Head of caudate nucleus (tissue), 42 donors: ENCODE measurements around the gene TOMM40L.

Experiments
- DNase-seq, 42 donors: peaks; one replicate each; pipeline versions ENCODE4 v3.0.0 to v3.0.0-alpha.2; 2020 to 2021; ENCODE audit warnings: mixed read lengths in 7 of 42
- intact Hi-C: fragments of 100-400 bp; cut with DNase I; formaldehyde crosslinking; loops from one replicate; pipeline ENCODE4 v1.15.0; 2022

Gene TOMM40L

DNA sequence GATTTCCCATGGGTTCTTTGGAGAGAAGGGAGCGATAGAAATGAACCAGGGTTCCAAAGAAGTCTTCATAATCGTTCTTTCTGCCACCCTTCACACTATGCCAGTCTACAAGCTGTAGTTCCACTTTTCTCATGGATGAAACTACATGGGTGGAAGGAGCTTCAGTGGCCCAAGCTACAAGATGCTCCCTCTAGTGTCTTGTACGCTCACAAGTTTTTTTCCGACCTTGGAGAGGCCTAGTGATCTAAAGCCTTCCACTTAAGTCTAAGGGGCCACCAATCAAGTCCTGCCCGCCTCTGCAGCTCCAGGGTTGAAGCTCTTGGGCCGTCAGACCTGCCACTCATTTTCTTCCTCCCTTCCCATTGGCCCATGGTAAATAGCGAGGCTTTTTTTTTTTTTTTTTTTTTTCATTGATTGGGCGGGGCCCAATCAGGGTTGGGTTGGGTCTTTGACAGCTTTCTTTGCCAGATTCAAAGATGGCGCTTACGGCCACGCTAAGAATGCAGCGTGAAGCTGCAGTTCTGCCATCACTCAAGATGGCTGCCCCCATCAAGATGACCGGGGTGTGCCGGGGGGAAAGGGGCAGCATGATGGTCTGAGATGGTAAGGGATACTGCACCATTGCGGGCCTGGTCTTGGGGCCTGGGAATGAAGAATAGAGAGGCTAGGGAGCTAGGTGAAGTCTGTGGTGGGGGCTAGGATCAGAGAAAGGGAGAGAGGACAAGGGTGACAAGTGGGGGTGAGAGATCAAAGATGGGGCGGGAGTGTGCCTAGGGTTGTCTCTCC, at the start of gene TOMM40L:
Gene TOMM40L, plus strand, starts transcription at position 527 of the 786 bp plus-strand sequence. CDS start 430 bp downstream, outside the sequence.
- peak; percentile 82 to 98 (median 93) for DNase-seq
- intact Hi-C loops, result loop anchor here (2.0 to 5.0 kb wide), 4 partner anchors 23 to 162 kb away; partner anchors contain the start of genes NDUFS2 and SDHC

DNA sequence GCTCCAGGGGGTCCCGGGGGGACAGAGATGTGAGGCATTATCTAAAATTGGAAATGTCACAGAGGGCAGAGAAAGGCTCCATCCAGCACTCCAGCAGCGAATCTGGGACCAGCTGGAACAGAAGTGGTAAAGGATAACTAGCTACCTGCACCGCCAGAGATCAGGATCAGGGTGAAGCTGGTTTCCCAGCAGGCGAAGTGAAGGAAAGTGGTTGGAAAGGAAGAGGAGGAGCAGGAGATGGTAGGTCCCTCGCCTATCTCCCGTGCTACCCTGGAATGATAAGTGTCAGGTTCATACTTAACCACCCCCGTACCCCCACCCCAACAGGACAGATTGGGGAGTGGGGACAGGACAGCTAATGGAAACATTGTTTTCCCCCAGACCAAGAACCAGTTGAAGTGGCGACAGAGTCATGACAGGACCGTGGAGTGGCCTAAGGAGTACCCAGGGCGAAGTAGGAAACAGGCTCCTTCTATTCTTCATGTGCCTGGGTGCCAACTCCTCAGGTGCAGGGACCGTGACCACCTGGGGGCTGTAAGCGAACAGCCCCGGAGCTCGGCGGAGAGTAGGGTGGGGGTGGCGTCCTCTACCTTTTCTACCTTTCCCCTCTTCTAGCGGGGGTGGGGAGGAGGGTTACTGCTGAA, 49.3 kb upstream of the TOMM40L start:
- intact Hi-C loops, result no loop called here
- no peak for DNase-seq

DNA sequence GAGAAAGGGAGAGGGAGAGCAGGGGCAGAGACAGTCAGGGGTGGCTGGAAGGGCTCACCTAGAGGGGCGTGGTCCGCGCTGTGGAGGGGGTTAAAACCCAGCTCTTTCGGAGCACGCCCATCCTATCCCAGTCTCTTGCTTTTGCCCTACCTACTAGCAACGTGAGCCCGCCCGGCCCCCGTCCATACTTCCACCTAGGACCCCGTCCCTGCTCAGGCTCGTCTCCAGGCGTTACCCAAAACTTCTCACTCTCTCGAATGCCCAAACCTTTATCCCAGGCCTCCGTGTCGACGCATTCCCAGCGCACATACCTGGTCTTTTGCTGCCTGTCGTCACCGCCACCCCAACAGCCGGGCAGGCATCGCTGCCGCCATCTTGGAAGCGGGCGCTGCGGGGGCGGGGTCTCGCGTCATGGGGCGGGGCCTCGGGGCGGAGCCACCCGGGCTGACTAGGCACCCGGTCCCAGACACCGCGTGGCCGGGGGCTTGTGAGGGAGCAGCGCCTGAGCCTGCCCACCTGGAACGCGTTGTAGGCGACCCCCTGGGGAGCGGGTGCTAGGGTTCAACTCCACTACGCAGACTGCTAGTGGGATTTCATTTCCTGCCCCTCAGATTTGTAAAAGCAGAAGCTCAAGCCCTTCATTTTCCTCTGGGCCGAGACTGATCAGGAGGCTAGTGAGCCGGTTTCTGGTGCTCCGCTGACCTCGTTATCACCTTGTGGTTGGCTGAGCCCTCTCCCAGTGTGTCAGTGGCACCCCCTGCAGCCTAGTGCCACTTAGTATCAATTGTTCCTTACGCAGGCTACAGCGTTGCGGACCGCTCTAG, 48.5 kb upstream of the TOMM40L start, which contains the start of gene B4GALT3:
Gene B4GALT3, minus strand, starts transcription at position 396 of the 824 bp plus-strand sequence. CDS start 1,447 bp downstream, outside the sequence.
- intact Hi-C loops, result no loop called here
- peak; percentile 87 to 98 (median 94) for DNase-seq

DNA sequence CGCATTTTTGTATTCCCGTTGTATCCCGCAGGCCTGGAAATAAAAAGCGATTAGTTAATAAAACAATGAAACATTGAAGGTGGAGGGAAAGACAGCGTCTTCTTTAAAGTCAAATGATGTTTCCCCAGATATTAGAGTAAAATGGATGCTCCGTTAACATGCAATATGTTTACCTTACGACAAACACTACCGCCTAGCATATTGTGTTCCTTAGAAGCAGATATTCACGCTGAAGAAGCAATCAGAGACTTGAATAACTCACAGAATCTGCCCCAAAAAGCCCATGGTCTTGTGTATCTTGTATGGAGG, 48.0 kb upstream of the TOMM40L start:
- intact Hi-C loops, result no loop called here
- no peak for DNase-seq

DNA sequence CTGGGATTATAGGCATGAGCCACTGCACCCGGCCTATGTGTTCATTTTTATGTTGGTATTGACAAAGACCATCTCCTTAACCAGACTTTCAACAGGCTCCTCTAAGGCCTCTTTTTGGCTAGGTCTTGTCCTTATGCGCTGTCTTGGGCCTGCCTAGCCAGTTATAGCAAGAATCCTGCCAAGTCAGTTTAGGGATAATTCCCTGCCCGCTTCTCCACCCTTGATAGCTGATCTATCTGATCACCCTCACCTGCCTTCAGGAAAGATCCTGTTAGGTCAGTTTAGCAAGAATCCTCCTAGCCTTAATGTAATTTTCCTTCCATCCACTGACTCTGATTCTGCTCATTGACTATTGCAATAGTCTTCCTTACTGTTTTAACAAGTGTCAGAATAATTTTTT, 46.2 kb upstream of the TOMM40L start:
- DNase-seq, result no peak
- intact Hi-C loops, result no loop called here

DNA sequence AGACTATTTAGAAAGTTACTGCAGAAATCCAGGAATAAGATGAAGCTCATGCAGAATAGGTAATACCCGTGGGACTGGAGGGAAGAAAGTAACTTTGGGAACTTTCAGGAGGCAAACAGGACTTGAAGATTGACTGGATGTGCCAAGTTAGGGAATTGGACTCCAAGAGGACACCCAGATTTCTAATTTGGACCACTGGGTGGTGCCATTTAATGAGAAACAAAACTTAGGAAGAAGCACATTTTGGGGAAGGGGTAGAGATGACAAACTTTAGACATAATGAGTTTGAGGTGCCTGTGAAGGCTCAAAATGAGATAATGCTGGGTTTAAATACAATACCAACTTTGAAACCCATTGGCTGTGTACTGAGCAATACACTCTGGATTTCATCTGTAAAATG, 45.2 kb upstream of the TOMM40L start:
- intact Hi-C loops, result no loop called here
- no peak for DNase-seq

DNA sequence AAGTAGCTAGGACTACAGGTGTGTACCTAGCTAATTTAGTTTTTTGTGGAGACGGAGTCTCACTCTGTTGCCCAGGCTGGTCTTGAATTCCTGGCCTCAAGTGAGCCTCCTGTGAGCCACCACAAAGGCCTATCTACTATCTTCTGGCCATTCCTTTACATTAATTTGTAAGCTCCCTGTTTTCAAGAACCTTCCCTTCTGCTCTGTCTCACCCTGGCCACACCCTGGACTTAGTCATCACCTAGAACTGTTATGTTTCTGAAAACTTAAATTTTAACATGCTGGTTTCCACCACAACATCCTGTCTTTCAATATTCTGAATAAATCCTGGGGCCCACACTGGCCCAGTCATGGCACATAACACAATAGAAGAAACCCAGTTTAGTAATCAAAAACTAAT, 43.6 kb upstream of the TOMM40L start:
- no peak for DNase-seq
- intact Hi-C loops, result no loop called here

DNA sequence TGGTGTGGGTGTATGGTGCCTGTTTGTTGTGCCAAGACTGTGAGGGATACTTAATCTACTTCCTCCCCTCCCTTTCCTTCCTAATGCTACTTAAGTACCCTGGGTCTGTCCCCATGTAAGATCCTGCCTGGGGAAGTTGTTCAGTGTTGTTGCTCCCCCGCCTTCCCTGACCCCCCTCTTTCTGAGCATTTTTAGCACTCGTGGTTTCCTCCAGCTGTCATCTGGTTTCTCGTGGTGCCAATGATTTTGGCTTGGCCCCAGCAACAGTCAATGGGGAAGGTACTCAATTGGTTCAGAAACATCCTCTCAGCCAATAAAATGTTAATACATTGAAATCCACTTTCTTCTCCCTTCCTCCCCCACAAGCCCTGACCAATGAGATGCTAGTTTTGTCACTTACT, 40.6 kb upstream of the TOMM40L start:
- DNase-seq, result peak in 24 of 42 donors; percentile 37 to 73 (median 54)
- intact Hi-C loops, result no loop called here

DNA sequence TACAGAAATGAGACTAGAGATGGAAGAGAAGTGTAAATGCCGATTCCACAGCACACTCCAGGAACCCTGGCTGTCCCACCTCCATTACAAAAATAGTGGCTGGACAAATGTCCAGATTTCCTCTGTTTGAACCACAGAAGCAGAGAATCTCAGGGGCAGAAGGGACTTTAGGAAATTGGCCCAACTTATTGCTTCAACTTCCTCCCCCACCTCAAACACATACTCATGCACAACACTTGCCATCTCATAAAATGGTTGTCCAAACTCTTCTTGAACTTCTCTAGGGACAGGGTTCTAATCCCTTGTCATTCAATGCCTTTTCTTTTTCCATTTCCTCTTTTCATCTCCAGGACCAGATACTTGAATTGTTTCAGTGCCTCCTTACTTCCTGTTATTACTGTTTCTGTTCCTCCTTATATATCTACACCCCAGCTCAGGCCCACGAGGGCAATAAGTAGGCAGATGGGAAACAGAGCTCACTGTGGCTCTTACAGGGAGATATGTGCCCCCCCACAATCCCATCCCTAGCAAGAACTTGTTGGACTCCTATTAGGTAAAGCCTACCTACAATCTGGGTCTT, 40.0 kb upstream of the TOMM40L start:
- no peak for DNase-seq
- intact Hi-C loops, result no loop called here

DNA sequence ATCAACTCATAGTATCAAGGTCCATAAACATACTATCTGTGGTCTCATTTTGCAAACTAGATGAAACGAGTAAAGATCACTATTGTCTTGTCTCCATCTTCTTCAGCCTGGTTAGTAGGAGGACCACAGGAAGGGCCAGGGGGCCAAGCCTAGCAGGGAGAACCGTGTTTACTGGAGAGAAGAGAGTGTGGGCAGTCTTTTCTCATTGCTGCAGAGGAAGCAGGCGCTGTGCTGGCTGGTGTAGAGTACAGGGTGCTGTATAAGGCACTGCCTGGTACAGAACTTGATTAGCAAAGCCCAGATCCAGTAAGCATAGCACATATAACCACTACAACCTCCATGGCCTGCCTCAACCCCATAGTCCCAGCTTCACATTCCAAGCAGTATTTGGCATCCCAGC, 38.5 kb upstream of the TOMM40L start:
- intact Hi-C loops, result no loop called here
- DNase-seq, result peak in 1 of 42 donors; percentile 19

DNA sequence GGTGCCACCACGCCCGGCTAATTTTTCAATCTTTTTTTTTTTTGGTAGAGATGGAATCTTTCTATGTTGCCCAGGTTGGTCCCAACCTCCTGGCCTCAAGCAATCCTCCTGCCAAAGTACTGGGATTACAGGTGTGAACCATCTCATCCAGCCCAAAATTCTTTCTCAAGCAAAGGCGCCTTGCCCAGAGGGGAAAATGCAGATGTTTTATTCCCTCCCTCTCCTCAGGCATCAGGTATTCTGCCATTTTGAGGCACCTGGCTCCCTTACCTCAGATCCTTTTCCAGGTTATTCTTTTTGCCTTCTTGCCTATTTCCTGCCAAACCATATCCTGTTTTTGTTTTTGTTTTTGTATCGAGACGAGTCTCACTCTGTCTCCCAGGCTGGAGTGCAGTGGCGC, 37.5 kb upstream of the TOMM40L start:
- intact Hi-C loops, result no loop called here
- no peak for DNase-seq

DNA sequence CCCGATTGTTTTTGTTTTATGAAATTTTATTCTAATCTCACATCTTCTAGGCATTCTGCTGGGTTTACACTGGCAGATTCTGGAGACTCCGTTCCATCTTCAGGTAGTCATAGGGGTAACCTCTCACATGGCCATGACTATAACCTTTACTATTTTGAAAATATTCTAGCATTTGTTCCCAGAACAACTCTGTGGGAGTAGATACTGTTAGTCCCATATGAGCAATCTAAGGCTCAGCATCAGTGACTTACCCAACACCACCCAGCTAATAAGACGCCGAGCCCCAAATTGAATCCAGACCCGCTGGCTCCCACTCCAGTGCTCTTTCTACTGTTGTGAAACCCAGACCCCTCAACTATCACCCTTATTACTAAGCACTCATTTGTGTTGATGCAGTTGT, 36.8 kb upstream of the TOMM40L start:
- no peak for DNase-seq
- intact Hi-C loops, result no loop called here

DNA sequence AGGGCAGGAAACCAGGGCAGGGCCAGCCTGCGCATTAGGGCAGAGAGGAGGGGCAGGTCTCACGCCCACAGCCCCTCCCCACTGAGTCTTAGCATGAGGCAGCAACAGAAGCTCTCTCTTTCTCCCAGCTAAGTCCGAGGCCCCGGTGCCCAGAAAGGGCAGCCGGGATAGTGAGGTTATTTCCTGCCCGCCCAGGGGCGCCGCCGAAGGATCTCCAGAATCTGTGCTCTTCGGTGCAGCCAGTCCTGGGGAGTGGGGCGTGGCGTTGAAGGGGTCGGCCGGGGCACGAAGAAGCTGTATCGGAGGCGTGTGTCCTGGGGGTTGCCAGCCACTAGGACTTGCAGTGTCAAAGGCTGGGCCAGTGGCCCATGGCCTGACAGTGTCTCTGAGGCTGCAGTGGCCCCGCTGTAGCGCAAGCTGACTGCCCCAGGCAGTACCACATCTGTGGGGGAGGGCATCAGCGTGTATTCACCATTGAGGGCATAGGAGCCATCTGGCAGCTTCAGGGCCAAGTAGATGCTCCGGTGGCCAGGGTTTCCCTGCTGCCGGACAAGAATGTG, 34.8 kb upstream of the TOMM40L start:
- peak in 19 of 42 donors; percentile 29 to 72 (median 53) for DNase-seq
- intact Hi-C loops, result no loop called here

DNA sequence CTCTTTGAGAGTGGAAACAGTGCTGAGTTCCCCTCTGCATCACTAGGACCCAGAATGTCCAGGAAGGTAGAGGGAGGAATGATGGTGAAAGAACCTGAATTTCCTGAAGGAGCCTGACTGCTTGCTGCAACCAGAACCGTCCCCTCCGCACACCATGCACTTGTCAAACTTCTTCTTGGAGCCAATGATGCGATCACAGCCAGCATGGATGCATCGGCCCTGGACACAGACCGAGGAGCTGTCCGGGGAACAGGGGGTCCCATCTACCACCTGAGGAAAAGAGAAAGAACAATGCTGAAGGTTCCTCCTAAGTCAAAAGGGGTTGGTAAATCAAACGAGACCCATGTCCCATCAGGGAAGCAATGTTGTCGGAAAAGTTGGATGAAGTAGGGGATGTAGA, 33.9 kb upstream of the TOMM40L start:
- DNase-seq, result no peak
- intact Hi-C loops, result no loop called here

DNA sequence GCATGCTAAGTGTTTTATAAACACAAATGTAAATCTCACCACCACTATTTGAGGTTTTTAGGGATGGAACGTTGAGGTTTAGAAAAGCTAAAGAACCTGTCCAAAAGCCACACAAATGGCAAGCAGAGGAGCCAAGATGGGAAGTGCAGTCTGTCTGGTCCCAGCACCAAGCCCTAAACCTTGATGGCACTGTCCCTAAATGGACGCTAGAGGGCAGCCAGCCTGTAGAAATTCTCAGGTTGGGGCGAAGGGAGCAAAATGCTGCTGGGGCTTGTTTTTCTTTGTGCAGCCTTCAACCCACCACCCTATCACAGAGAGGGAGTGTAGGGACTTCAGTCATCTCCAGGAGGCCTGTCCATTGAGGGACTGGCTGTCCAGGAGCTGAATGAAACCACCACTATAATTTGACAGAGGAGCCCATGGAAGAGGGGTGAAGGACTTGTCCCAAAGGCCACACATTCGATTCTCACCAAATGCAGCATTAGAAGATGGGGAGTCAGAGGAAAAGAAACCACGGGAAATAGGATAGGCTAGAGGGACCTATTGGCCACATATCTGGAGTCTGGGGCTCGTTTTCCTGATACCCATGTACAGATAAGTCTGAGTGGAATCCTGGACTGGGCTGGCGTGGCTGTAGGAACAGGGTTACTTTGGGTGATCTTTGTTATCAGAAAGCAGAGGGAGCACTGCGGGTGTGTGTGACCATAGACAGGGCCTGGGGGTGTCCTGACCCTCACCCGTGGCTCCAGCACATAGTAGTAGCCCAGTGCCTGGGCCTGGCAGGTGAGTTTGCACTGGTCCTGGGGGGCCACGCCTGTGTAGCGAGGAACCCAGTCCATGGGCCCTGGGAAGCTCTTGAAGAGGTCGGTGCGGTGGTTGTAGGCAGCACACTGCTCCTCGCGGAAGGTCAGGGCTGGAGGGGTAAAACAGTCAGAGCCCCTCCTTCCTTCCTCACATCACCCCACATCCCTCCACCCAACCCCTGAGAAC, 33.1 kb upstream of the TOMM40L start:
- DNase-seq, result peak; percentile 37 to 90 (median 76)
- intact Hi-C loops, result no loop called here

DNA sequence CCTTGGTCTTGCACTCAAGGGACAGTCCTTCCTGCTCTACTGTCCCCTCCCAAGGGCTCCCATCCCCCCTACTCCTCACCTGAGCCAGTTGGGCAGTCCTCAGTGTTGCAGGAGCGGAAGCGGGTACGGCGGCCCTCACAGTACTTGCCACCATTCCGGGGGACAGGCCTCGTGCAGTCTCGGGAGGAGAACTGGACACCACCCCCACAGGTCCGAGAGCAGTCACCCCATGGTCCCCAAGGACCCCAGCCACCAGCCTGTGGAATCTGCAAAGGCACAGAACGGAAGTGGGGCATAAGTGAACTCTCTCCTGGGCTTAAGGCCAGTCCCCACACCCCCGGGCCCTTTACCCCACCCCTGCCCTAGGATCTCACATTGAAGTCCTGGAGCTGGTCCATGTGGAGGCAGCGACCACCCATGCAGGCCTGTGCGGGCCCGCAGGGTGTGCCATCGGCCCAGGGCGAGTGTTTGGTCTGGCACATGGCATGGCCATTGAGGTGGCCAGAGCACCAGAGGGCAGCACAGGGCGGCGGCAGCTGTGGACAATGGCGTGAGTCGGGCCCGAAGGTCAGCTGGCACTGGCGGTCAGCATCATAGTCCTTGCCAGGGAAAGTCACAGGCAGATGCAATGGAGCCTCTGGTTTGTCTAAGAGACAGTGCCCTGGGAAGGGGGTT, 32.2 kb upstream of the TOMM40L start:
- peak; percentile 72 to 95 (median 86) for DNase-seq
- intact Hi-C loops, result no loop called here

DNA sequence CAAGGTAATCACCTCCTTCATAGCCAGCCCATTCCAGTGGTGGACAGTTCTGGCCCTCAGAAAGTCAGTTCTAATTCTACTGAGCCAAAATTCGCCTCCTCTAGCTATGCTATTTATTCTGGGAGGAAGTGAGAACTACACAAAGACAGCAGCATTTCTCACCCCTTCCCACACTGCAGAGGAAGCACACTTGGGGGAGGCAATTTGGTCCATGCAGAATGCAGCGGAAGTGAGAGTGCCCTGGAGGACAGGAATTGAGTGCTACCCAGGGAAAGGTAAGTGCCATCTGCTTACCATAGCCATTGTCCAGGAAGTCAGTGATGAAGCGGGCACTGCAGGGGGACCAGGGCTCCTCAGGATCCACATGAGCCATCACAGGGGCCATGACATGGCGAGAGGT, 30.7 kb upstream of the TOMM40L start:
- intact Hi-C loops, result no loop called here
- DNase-seq, result peak in 3 of 42 donors; percentile 39 to 49 (median 43)
